ENCODE data around the gene CFC1B.
"Not testable (repeated sequence)": the region's sequence is repeated elsewhere in the genome, so short reads cannot be mapped to it uniquely, and the experiment has no call there.

CFC1B gene

GRCh38 chr2:130520992-130521391, at the start of gene CFC1B:
TSS of gene CFC1B (plus strand) at chr2:130521222. CDS start at chr2:130521485, 263 bp downstream.
- DNase-seq (ENCODE audit: low read depth in 2 of 3, low spot score in 2 of 3) = not testable (repeated sequence)

DNA sequence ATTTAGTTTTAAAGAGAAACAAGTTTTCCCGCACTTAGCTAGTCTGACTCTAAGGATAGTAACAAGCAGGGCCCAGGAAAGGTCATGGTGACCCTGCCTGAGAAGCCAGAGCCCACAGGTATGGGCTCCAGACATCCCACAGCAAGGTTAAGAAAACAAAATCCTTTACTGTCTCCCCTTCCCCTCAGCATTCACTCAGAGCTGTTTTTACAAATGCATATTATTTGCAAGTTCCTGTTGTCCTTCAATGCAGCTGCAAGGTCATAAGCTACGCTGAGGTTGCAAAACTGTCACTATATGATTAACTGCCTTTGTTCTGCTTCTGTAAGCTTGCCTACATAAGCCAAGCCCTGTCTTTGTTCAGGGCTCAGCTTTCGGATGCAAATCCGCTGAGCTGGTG, 29.9 kb upstream of the CFC1B start:
- DNase-seq (ENCODE audit: low read depth in 2 of 3, low spot score in 2 of 3) = not testable (repeated sequence)

DNA sequence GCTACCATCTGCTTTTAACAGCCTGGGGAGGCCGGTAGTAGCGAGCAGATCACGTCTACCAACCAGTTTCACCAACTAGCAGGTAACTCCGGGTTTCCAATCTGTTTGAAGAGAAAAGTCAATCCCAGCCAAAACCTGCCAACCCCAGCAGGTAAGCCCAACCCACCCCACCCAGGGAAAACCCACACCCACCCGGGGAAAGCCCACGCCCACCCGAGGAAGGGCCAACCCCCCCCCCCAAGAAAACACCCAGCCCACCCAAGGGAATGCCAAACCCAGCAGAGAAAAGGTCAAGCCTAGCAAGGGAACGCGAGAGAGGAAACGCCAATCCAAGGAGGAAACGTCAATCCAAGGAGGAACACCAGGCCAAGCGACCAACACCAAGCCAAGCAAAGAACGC, 11.8 kb upstream of the CFC1B start, which contains the start of gene POTEI:
POTEI (minus strand) TSS at position 101 of the 400 bp plus-strand sequence; CDS start at position 8, 93 bp downstream.
- DNase-seq (ENCODE audit: low read depth in 2 of 3, low spot score in 2 of 3) = not testable (repeated sequence)

GRCh38 chr2:130510807-130511746, 9.9 kb upstream of the CFC1B start:
- not testable (repeated sequence) for DNase-seq (ENCODE audit: low read depth in 2 of 3, low spot score in 2 of 3)

DNA sequence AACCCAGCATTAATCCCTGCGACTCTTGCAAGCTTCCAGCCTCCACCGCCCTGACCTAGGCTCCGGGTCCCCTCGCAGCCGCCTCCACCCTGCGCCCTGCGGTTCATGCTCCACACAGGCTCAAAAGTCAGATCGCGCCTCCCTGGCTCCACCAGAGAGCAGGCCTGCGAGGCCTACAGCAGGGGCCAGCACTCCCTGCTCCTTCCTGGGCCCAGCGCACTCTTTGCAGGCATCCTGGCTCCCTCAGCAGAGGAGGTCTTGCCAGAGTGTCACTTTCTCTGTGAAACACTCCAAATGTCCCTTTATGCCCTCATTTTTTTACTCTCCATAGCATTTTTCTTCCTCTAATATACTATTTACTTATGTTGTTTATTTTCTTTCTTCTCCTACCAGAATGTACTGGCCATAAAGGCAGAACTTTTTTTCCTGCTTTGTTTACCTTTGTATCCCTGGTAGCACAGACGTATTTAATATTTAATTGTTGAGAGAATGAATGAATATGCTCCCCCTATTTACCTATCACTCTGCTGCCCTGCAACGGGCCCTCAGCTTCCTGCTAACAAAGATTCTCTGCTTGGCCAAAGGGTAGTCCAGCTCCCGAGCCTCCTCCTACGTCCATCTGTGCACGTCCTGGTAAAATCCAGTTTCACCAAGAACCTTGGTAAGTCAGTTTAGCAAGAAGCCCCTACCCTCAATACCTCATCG, 9.1 kb upstream of the CFC1B start:
- not testable (repeated sequence) for DNase-seq (ENCODE audit: low read depth in 2 of 3, low spot score in 2 of 3)

- DNase-seq (ENCODE audit: low read depth in 2 of 3, low spot score in 2 of 3) = not testable (repeated sequence)
Measured at GRCh38 chr2:130518516-130519106, 2.4 kb upstream of the CFC1B start.

DNA sequence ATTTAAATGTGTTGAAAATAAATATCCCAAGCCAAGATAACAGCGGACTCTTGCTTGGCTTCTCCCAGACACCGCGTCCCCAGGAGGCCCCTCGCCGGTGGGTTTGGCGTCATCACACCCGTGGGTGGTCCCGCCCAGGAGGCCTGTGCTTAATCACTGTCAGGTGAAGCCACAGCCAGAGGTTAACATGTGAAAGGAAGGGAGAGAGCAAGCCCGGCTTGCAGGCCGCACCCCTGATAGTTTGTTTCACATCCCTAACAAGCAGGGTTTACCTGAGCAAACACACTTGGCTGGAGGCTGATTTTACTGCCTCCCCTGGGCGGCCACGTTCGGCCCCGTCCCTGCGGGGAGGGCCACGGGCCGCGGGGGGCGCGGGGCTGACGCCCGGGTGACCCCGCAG, 1.4 kb downstream of the CFC1B start:
- not testable (repeated sequence) for DNase-seq (ENCODE audit: low read depth in 2 of 3, low spot score in 2 of 3)

DNA sequence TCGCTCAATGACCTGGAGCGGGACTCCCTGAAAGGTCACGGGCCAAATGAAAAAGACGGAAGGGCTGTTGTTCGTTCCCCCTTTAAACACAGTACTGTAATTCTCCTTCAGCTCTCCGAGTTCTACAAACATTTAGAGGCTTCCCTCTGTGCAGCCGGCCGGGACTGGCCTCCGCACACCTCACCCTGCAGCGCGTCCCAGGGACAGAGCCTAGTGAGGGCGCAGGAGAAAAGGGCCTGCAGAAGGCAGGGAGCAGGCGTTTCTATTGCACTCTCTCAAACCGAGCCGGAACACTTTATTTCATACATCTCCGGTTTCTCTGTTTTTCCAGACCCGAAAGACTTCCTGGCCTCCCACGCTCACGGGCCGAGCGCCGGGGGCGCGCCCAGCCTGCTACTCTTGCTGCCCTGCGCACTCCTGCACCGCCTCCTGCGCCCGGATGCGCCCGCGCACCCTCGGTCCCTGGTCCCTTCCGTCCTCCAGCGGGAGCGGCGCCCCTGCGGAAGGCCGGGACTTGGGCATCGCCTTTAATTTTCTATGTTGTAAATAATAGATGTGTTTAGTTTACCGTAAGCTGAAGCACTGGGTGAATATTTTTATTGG, 6.4 kb downstream of the CFC1B start:
- DNase-seq (ENCODE audit: low read depth in 2 of 3, low spot score in 2 of 3) = not testable (repeated sequence)

DNA sequence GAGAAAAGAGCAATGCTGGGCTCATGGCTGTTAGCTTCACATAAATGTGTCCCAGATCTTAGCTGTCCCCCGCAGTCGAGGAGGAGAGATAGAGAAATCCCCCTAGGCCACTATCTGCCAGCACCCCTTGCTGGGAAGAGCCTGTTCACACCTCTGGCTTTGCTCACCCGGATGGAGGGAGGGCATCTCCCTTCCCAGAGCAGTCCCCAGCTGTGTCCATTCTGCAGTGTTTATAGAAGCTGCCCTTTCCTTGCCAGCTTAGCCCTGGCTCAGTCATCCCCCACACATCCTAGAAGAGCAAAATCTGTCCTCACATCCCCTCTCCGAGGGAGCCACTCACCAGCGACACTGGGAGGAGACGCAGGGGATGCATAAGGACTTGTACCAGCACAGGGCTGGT, 8.5 kb downstream of the CFC1B start:
- DNase-seq (ENCODE audit: low read depth in 2 of 3, low spot score in 2 of 3) = not testable (repeated sequence)

DNA sequence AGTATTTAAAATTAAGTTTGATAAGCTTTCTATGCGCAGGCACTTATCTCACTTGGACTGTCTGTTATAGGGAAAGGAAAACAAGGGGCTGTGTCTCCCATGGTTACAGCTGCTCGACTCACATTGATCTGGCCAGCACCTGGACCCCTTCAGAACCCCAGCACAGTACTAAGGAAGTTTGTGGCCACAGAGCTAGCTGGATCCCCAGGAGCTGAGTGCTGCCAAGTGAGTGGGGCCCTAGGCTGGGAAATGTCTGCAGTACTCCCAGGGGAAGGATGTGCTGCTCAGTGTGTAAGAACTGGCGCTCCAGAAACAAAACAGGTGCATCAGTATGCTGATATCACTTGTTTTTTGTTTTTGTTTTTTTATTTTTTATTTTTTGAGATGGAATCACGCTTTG, 9.2 kb downstream of the CFC1B start:
- DNase-seq (ENCODE audit: low read depth in 2 of 3, low spot score in 2 of 3) = not testable (repeated sequence)

GRCh38 chr2:130531225-130531624, 10.2 kb downstream of the CFC1B start:
- DNase-seq (ENCODE audit: low read depth in 2 of 3, low spot score in 2 of 3) = not testable (repeated sequence)

- not testable (repeated sequence) for DNase-seq (ENCODE audit: low read depth in 2 of 3, low spot score in 2 of 3)
Measured at GRCh38 chr2:130531672-130532071, 10.7 kb downstream of the CFC1B start.

GRCh38 chr2:130536654-130537053, 15.6 kb downstream of the CFC1B start:
- DNase-seq (ENCODE audit: low read depth in 2 of 3, low spot score in 2 of 3) = not testable (repeated sequence)

- not testable (repeated sequence) for DNase-seq (ENCODE audit: low read depth in 2 of 3, low spot score in 2 of 3)
Measured at GRCh38 chr2:130538271-130538670, 17.2 kb downstream of the CFC1B start.

DNA sequence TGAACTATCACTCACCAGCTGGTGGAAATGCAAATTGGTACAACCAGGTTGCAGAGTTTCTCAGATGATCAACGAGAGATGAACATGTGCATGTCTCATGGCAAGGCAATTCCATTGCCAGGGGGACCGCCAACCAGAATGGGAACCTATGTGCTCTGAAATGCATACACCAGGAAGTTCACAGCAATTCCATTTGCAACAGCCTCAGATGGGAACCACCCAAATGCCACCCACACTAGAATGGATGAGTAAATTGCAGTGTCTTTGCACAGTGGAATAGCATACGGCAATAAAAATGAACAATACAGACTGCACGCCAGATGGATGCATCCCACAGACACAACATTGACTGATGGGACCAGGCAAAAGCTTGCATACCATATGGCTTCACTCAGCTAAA, 21.8 kb downstream of the CFC1B start:
- not testable (repeated sequence) for DNase-seq (ENCODE audit: low read depth in 2 of 3, low spot score in 2 of 3)

DNA sequence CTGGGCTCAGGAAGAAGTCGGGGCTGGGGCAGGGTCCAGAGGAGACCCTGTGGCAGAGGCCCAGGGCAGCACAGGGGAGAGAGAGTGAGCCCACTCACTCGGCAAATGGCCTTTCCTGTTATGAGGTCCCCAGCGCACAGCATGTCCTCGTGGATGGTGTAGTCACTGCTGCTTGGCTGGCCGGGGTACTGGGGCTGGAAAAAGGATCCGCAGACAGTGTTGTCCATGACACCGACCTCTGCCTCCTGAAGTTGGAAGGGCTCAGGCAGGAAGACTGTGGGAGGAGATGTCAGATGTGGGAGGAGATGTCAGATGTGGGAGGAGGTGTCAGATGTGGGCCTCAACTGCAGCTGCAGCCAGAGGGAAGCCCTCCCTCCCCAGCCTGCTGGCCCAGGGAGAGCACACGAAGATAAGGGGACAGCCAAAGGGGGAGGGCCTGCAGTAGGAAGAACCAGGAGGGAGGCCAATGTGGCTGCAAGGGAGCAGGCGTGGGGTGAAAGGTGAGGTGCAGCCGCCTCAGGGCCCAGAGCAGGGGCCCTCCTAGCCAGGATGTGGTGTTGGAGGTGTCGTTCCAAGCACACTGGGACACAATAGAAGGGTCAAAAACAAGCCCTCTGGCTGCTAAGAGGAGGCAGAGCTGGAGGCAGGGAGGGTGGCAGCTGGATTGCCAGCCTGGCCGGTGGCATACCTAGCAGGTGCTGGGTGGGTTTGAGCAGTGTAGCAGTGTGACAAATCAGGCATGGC, 22.9 kb downstream of the CFC1B start:
- not testable (repeated sequence) for DNase-seq (ENCODE audit: low read depth in 2 of 3, low spot score in 2 of 3)

- DNase-seq (ENCODE audit: low read depth in 2 of 3, low spot score in 2 of 3) = not testable (repeated sequence)
Measured at GRCh38 chr2:130544978-130545377, 24.0 kb downstream of the CFC1B start.

- not testable (repeated sequence) for DNase-seq (ENCODE audit: low read depth in 2 of 3, low spot score in 2 of 3)
Measured at GRCh38 chr2:130548418-130548817, 27.4 kb downstream of the CFC1B start.

DNA sequence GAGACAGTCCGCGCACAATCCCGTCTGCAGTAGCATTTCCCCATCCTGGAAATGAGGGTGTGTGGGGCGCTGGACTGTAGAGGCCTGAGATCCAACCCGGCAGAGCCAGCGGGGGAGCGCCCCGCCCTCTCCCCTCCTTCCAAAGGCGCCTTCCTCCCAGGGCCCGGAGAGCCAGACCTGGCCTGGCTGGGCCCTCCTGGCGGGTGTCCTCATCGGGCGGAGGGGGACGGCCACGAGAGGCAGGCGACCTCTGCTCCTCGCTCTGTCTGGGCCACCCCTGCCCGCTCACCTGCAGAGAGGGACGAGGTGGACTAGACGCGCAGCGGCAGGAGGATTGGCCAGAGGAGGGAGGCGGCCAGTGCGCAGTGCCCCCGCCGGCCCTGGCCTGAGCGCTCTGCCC, 28.5 kb downstream of the CFC1B start:
- not testable (repeated sequence) for DNase-seq (ENCODE audit: low read depth in 2 of 3, low spot score in 2 of 3)

DNA sequence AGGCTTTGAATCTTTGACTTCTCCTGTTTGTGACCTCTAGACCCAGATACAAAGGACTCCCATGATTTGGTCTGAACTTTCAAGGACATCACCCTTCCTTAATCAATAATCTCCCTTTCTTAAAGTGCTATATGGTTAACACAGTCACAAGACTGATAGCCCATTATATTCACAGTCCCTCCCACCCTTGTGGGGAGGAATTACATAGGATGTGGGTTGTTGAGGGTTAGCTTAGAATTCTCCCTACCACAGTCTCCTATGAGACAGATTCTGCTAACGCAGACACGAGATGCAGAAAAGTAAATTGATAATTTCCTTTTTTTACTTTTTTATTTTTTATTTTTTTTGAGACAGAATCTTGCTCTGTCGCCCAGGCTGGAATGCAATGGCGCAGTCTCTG, 33.2 kb downstream of the CFC1B start:
- not testable (repeated sequence) for DNase-seq (ENCODE audit: low read depth in 2 of 3, low spot score in 2 of 3)

Data from activated CD8-positive, alpha-beta memory T cell treated with anti-CD3 and anti-CD28 coated beads for 48 hours (primary cell).